ENCODE data around the gene TCHP.

Gene TCHP

DNA sequence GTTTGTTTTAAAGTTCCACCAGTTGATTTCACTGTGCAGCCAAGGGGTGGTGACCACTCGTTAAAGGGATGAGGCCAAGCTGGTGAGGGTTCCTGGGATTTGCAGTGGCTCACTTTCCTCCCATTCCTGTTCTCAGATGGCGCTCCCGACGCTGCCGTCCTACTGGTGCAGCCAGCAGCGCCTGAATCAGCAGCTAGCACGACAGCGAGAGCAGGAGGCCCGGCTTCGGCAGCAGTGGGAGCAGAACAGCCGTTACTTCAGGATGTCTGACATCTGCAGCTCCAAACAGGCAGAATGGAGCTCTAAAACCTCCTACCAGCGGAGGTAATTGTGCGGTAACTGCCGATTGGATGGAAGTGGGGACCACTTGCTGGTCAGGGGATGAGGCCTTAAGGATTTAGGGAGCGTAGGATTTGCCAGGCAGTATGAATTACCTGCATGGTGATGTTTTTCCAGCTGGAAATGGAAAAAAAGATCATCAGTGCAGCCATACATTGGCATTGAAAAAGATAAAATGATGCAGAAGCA is 2.9 kb downstream of the TCHP start:
- H3K9ac ChIP-seq (ENCODE audit: low read length): no peak overlapping the region
- no peaks in the 10 kb centered on the region for H3K9me3 ChIP-seq (ENCODE audit: insufficient read depth, low read length)
- H2AFZ ChIP-seq (ENCODE audit: low read depth, low read length): no peak overlapping the region
- no peak for TF ChIP-seq EZH2phosphoT487 (IDR thresholded peaks at IDR 0.05; ENCODE audit: low read depth)
- no peak for TF ChIP-seq CTCF (IDR thresholded peaks at IDR 0.05; ENCODE audit: low read depth, low read length)
- no peak overlapping the region for H3K27ac ChIP-seq (ENCODE audit: low read length)
- H3K36me3 ChIP-seq (replicated peaks; ENCODE audit: low read depth, low read length): peaks cover 42% of the 10 kb centered on the region
- H3K4me1 ChIP-seq (ENCODE audit: low read length): peaks cover 12% of the 10 kb centered on the region
- H3K27me3 ChIP-seq (ENCODE audit: low read depth, low read length): no peaks in the 10 kb centered on the region
- no peaks in the 10 kb centered on the region for H4K20me1 ChIP-seq (ENCODE audit: insufficient read depth, low read length)
- no peak overlapping the region for H3K4me2 ChIP-seq (ENCODE audit: low read length)
- peaks cover 27% of the 10 kb centered on the region for H3K79me2 ChIP-seq (ENCODE audit: low read length)
- H3K4me3 ChIP-seq (ENCODE audit: low read length): no peak overlapping the region

DNA sequence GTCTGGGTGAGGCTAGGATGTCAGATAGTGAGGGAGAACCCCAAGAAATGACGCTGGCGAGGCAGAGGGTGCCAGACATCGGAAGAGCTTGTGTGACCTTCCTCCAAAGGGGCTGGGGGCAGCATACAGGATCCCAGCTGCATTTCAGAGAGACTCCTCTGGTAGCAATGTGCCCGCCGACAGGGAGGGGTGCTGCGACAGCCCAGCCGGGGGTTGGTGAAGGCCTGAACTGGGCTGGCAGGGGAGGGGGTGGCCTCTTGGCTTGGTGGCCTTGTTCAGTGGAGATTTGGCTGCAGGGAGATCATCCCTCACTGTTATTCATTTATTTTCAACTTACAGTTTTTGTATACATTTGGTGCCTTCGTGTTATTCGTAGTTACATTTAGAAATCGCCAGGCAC is 5.2 kb downstream of the TCHP start:
- TF ChIP-seq CTCF (IDR thresholded peaks at IDR 0.05; ENCODE audit: low read depth, low read length) (no peak), EZH2phosphoT487 (IDR thresholded peaks at IDR 0.05; ENCODE audit: low read depth) (no peak)
- Histone ChIP-seq H2AFZ (ENCODE audit: low read depth, low read length) (no peak overlapping the region), H3K27me3 (ENCODE audit: low read depth, low read length) (no peaks in the 10 kb centered on the region), H3K9ac (ENCODE audit: low read length) (no peak overlapping the region), H4K20me1 (ENCODE audit: insufficient read depth, low read length) (no peaks in the 10 kb centered on the region), H3K9me3 (ENCODE audit: insufficient read depth, low read length) (no peaks in the 10 kb centered on the region), H3K4me3 (ENCODE audit: low read length) (no peak overlapping the region), H3K4me2 (ENCODE audit: low read length) (no peak overlapping the region), H3K27ac (ENCODE audit: low read length) (no peak overlapping the region), H3K36me3 (replicated peaks; ENCODE audit: low read depth, low read length) (peaks cover 56% of the 10 kb centered on the region), H3K79me2 (ENCODE audit: low read length) (peaks cover 25% of the 10 kb centered on the region), H3K4me1 (ENCODE audit: low read length) (peaks cover 6% of the 10 kb centered on the region)

DNA sequence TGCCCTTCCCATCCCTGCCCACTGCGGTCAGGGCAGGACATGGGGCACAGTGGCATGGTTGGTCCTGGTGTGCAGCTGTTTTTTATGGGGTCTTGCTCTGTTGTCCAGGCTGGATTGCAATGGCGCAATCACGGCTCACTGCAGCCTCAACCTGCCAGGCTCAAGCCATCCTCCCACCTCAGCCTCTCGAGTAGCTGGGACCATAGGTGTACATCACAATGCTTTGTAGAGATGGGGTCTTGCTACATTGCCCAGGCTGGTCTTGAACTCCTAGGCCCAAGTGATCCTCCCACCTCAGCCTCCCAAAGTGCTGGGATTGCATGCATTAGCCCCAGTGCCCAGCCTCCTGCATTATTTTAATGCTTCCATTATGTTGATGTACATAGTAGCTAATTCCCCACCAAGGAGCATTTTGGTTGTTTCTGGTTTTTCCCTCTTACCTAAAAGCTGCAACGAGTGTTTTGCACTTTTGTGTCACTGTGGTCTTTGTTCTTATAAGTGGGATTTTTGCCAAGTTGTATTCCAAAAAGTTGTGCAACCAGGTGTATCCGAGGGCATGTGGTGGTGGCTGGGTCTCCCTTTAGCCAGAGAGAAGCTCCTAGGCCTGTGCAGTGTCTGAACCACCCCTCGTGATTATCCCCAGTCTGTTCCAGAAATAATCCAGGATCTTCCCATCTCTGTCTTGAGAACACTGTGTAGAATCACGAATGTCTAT is 10.3 kb downstream of the TCHP start:
- H3K4me1 ChIP-seq (ENCODE audit: low read length): no peaks in the 10 kb centered on the region
- H3K9me3 ChIP-seq (ENCODE audit: insufficient read depth, low read length): no peaks in the 10 kb centered on the region
- no peak overlapping the region for H3K4me3 ChIP-seq (ENCODE audit: low read length)
- no peak overlapping the region for H2AFZ ChIP-seq (ENCODE audit: low read depth, low read length)
- H3K79me2 ChIP-seq (ENCODE audit: low read length): no peaks in the 10 kb centered on the region
- H3K9ac ChIP-seq (ENCODE audit: low read length): no peak overlapping the region
- no peaks in the 10 kb centered on the region for H3K27me3 ChIP-seq (ENCODE audit: low read depth, low read length)
- H3K4me2 ChIP-seq (ENCODE audit: low read length): no peak overlapping the region
- no peak overlapping the region for H3K27ac ChIP-seq (ENCODE audit: low read length)
- TF ChIP-seq CTCF (IDR thresholded peaks at IDR 0.05; ENCODE audit: low read depth, low read length) (no peak), EZH2phosphoT487 (IDR thresholded peaks at IDR 0.05; ENCODE audit: low read depth) (no peak)
- H3K36me3 ChIP-seq (replicated peaks; ENCODE audit: low read depth, low read length): peaks cover 59% of the 10 kb centered on the region
- H4K20me1 ChIP-seq (ENCODE audit: insufficient read depth, low read length): no peaks in the 10 kb centered on the region

DNA sequence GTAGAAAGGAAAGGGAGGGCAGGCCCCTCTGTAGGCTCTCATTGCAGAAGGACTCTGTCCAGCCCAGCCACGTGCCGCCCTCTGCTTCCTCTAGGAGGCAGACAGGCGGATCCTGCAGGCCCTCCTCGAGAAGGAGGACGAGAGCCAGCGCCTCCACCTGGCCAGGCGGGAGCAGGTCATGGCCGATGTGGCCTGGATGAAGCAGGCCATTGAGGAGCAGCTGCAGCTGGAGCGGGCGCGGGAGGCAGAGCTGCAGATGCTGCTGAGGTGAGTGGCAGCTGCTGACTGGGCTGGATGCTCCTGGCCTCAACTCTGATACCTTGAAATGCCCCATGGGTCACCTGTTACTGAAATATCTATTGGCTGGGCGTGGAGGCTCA is 10.9 kb downstream of the TCHP start:
- TF ChIP-seq CTCF (IDR thresholded peaks at IDR 0.05; ENCODE audit: low read depth, low read length) (peak; percentile 12; the same call in 1 of the 2 replicates), EZH2phosphoT487 (IDR thresholded peaks at IDR 0.05; ENCODE audit: low read depth) (no peak)
- H3K4me1 ChIP-seq (ENCODE audit: low read length): no peaks in the 10 kb centered on the region
- H3K27me3 ChIP-seq (ENCODE audit: low read depth, low read length): no peaks in the 10 kb centered on the region
- no peaks in the 10 kb centered on the region for H3K79me2 ChIP-seq (ENCODE audit: low read length)
- no peak overlapping the region for H3K4me3 ChIP-seq (ENCODE audit: low read length)
- no peak overlapping the region for H3K9ac ChIP-seq (ENCODE audit: low read length)
- H3K36me3 ChIP-seq (replicated peaks; ENCODE audit: low read depth, low read length): peaks cover 57% of the 10 kb centered on the region
- H2AFZ ChIP-seq (ENCODE audit: low read depth, low read length): no peak overlapping the region
- H3K27ac ChIP-seq (ENCODE audit: low read length): no peak overlapping the region
- no peaks in the 10 kb centered on the region for H3K9me3 ChIP-seq (ENCODE audit: insufficient read depth, low read length)
- H3K4me2 ChIP-seq (ENCODE audit: low read length): no peak overlapping the region
- H4K20me1 ChIP-seq (ENCODE audit: insufficient read depth, low read length): no peaks in the 10 kb centered on the region
